Body of pancreas (tissue), 4 donors: ENCODE measurements around the gene SH3PXD2B. TPM values are rescaled to one million over a fixed set of nuclear protein-coding genes. Genes with fewer than 3 reads are reported as not detected.

Source experiments
- ATAC-seq: fragments of 150-250 bp; one replicate; pipeline ENCODE4 v1.9.1; 2016
- DNase-seq, 4 donors: peaks; one replicate each; pipeline ENCODE4 v3.0.0-alpha.2; 2019
- H3K27ac ChIP-seq, 4 donors: fragments of 200-600 bp; sonication (generic); 1 replicate in 3 of 4; 2 replicates in 1 of 4; pipeline versions ENCODE4 v1.5.1 to v1.6.1; 2016 to 2019; ENCODE audit warnings: mild to moderate bottlenecking in 1 of 4, mixed read lengths in 1 of 4, moderate library complexity in 1 of 4
- H3K27me3 ChIP-seq, 2 donors: fragments of 200-600 bp; sonication (generic); one replicate each; pipeline ENCODE4 v1.6.0; 2016; ENCODE audit warnings: mild to moderate bottlenecking in 1 of 2
- H3K36me3 ChIP-seq, 2 donors: fragments of 200-600 bp; sonication (generic); replicated peaks in 1 of 2; 2 replicates each; pipeline ENCODE4 v1.5.1; 2016; ENCODE audit warnings: low read depth in 2 of 2; ENCODE audit not compliant: insufficient read depth in 1 of 2
- H3K4me1 ChIP-seq: fragments of 200-600 bp; sonication (generic); one replicate; pipeline ENCODE4 v1.6.0; 2016
- H3K4me3 ChIP-seq, 2 donors: fragments of 200-600 bp; sonication (generic); 1 replicate in 1 of 2; 2 replicates in 1 of 2; pipeline ENCODE4 v1.5.1; 2016 to 2019
- H3K9me3 ChIP-seq, 3 donors: fragments of 200-600 bp; sonication (generic); 1 replicate in 2 of 3; 2 replicates in 1 of 3; pipeline ENCODE4 v1.5.1; 2016
- POLR2A ChIP-seq, 3 donors: fragments of 450-650 bp; IDR thresholded peaks; one replicate each; pipeline ENCODE4 v1.6.1; 2016; ENCODE audit warnings: antibody characterized with exemption in 3 of 3, mild to moderate bottlenecking in 2 of 3
- WGBS, 2 donors: methylation state at CpG; one replicate each; pipeline ENCODE4 v1.1.5; 2017; 5-methylcytosine and 5-hydroxymethylcytosine counted together
- intact Hi-C: fragments of 100-400 bp; cut with DNase I; formaldehyde crosslinking; loops from one replicate; pipeline ENCODE4 v1.15.1; 2023
- total RNA-seq, 2 donors: library from RNA; depleted of rRNA; stranded (reverse); fragments of >200 nt; gene quantifications; one replicate each; pipeline ENCODE4 v1.1.0, GENCODE V29; 2016
- TF ChIP-seq, protein P1 (sequence below), 7 experiments: fragments of 450-650 bp in 4 of 7; fragments of 200-600 bp in 3 of 7; sonication (generic) in 3 of 7; IDR thresholded peaks; one replicate each; pipeline ENCODE4 v1.5.1; 2016 to 2019; ENCODE audit warnings: antibody characterized with exemption in 7 of 7

SH3PXD2B gene
- total RNA-seq, 2 donors from 2014 or later = 9.9 to 16.9 TPM

DNA sequence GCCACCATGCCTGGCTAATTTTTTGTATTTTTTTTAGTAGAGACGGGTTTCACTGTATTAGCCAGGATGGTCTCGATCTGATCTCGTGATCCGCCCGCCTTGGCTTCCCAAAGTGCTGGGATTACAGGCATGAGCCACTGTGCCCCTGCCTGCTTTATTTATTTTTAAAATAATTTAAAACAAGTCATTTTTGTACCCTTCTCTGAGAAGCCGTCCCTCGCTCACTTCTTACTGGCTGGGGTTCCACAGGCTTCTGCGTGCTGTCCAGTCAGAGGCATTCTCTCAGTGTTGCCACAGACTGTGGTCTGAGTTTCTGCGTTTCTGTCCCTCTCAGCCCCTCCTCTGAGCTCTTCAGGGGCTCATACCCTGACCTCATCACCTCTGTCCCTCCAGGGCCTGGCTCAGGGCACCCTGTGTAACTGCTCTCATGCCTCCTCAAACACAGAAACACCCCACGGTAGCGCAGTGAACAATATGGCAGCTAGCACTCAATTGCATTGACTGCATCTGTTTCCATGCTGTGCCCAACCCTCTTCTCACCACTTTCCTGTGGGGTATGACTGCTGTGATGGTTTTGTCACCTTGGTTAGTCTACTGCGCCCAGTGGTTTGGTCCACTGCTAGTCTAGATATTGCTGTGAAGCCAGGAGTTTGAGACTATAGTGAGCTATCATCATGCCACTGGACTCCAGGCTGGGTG, 44.3 kb upstream of the SH3PXD2B start:
- Histone ChIP-seq H3K4me3 (no peak overlapping the region), H3K9me3 (no peaks in the 10 kb centered on the region), H3K4me1 (no peaks in the 10 kb centered on the region), H3K27ac (no peak overlapping the region), H3K27me3 (no peaks in the 10 kb centered on the region), H3K36me3 (no peaks in the 10 kb centered on the region)
- ATAC-seq (no peak), DNase-seq (no peak)
- TF ChIP-seq, protein P1, sequence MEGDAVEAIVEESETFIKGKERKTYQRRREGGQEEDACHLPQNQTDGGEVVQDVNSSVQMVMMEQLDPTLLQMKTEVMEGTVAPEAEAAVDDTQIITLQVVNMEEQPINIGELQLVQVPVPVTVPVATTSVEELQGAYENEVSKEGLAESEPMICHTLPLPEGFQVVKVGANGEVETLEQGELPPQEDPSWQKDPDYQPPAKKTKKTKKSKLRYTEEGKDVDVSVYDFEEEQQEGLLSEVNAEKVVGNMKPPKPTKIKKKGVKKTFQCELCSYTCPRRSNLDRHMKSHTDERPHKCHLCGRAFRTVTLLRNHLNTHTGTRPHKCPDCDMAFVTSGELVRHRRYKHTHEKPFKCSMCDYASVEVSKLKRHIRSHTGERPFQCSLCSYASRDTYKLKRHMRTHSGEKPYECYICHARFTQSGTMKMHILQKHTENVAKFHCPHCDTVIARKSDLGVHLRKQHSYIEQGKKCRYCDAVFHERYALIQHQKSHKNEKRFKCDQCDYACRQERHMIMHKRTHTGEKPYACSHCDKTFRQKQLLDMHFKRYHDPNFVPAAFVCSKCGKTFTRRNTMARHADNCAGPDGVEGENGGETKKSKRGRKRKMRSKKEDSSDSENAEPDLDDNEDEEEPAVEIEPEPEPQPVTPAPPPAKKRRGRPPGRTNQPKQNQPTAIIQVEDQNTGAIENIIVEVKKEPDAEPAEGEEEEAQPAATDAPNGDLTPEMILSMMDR (IDR thresholded peaks at IDR 0.05) = no peak
- no peak for TF ChIP-seq POLR2A (IDR thresholded peaks at IDR 0.05)
- intact Hi-C loops = no loop called here
- WGBS, 2 donors = 88 to 92% methylated on average over 12 of the region's 12 CpGs

DNA sequence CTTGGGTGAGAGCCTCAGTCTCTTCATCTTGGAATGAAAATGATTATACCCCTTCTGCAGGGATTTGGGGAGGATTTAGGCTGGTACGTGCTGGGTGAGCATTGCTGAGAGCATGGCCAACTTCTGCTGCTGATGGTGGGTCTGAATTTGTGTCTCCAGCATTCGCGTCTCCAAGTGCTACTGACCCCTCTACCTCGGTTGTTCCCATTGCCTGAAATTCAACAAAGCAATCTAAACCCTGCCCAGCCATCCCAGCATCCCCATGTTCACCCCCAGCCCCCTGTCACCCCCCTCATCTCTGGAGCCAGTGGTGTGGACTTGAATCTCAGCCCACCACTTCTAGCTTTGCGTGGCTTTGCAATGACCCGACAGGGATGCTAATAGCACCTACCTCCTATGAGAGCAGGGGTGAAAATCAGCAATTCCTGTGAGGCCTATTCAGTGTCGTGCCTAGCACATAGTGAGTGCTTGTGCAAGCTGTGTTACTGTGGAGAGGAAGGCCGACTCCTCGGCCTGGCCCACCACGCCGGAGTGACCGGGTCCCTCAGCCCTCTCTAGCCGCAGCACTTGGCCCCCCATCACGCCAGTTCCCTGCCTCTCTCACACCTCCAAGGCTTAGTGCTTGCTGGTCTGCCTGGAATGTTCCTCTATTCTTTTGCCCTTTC, 43.4 kb upstream of the SH3PXD2B start:
- H3K9me3 ChIP-seq = no peaks in the 10 kb centered on the region
- no peaks in the 10 kb centered on the region for H3K36me3 ChIP-seq
- no peaks in the 10 kb centered on the region for H3K4me1 ChIP-seq
- intact Hi-C loops = no loop called here
- no peak for TF ChIP-seq POLR2A (IDR thresholded peaks at IDR 0.05)
- TF ChIP-seq, protein P1 (IDR thresholded peaks at IDR 0.05) = no peak
- ATAC-seq = no peak
- H3K27me3 ChIP-seq = no peaks in the 10 kb centered on the region
- H3K4me3 ChIP-seq = no peak overlapping the region
- 84 to 85% methylated on average over 14 of the region's 14 CpGs for WGBS, 2 donors
- DNase-seq = no peak
- H3K27ac ChIP-seq = no peak overlapping the region

DNA sequence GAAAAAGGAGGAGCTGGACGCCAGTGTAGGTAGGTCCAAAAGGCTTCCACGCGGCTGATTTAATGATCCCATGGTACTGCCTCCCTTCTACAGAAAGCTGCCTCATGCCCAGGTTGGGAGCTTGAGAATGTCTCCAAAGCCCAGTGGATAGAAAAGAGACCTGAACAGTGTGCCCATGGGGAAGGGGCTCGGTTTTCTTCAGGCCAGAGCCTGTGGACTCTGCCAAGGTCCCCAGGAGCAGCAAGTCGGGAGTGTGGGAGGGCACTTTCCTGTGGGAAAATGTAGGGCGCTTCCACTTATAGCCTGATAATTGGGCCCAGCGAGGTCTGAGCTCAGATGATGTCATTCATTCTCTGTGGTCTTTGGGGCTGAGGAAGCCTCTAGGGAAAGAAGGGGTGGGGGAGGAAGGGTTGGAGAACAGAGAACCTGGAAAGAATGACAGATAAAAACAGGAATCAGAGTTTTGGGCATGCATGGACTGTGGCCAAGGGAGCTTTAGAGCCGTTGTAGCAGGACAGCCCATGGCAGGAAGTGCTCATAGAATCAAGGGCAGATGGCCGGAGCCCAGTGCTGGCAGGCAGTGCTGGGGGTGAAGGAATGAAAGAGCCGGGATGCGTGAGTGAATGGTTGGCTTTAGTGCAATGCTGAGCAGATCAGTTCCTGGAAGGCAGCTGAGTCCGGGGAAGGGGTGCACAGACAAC, 42.5 kb upstream of the SH3PXD2B start:
- H3K27ac ChIP-seq = peak overlapping the region in 1 of 4 donors; percentile 17
- TF ChIP-seq, protein P1 (IDR thresholded peaks at IDR 0.05) = no peak
- no peak for TF ChIP-seq POLR2A (IDR thresholded peaks at IDR 0.05)
- no peaks in the 10 kb centered on the region for H3K36me3 ChIP-seq
- no peaks in the 10 kb centered on the region for H3K9me3 ChIP-seq
- WGBS, 2 donors = 55 to 59% methylated on average over 12 of the region's 12 CpGs
- DNase-seq (no peak), ATAC-seq (no peak)
- no peaks in the 10 kb centered on the region for H3K27me3 ChIP-seq
- intact Hi-C loops = no loop called here
- no peak overlapping the region for H3K4me3 ChIP-seq
- H3K4me1 ChIP-seq = no peaks in the 10 kb centered on the region

DNA sequence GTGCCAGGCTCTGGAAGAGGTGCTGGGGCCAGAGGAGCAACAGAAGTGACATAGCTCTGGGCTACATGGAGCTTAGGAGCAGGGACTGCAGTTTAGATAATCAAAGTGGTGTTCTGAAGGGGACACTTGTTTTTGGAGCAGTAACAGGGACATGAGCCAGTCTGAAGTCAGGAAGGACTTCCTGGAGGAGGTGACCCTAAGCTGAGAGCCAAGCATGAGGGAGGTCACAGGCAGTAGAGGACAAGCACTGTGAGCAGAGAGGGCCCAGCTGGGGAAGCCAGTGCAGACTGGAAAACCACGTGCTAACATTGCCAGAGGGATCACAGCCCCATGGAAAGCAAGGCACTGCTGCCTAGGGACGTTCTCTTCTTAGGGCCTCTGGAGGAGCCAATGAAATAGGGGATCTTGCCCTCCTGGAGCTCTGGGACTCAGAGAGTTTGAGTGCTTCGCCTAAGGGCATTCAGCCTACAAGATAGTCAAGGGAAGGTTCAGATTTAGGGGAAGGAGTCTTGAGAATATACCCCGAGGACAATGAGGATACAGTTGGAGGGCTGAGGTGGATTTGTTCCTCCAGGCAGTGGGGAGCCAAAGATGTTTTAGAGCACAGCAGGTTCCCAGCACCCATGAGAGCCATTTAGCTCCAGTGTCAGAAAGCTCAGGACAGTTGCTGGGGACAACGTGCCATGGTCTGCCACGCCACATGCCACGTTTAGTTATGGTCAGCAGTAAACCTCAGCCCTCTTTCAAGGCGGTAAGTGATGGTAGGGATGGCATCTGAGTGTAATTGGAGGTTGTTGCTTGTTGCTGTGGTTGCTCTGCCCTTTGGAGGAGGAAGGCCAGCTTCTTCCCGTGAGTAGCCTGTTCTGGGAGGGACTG, 40.5 kb upstream of the SH3PXD2B start:
- 70 to 76% methylated on average over 9 of the region's 9 CpGs for WGBS, 2 donors
- intact Hi-C loops = no loop called here

More for the DNA sequence above, 40.5 kb upstream of the SH3PXD2B start:
- Histone ChIP-seq H3K36me3 (no peaks in the 10 kb centered on the region), H3K4me3 (no peak overlapping the region), H3K27ac (no peak overlapping the region), H3K9me3 (no peaks in the 10 kb centered on the region), H3K27me3 (no peaks in the 10 kb centered on the region), H3K4me1 (no peaks in the 10 kb centered on the region)
- no peak for DNase-seq
- ATAC-seq = no peak
- TF ChIP-seq, protein P1 (IDR thresholded peaks at IDR 0.05) = no peak
- no peak for TF ChIP-seq POLR2A (IDR thresholded peaks at IDR 0.05)
